D721Med (cell line): ENCODE measurements around the gene SNRPF.
"Not testable (repeated sequence)": the region's sequence is repeated elsewhere in the genome, so short reads cannot be mapped to it uniquely, and the experiment has no call there.

ENCODE experiments used
- DNase-seq: peaks from one replicate; pipeline ENCODE4 v3.0.0; 2011; ENCODE audit warnings: low spot score; ENCODE audit not compliant: insufficient read length
- FAIRE-seq: peaks from 2 replicates; lab custom pipeline; 2011; peaks lifted over from hg19 to GRCh38; lab: Jason Lieb, UNC
- TF ChIP-seq, protein P1 (sequence below): IDR thresholded peaks from 2 replicates; pipeline ENCODE4 v1.5.1; 2012; ENCODE audit warnings: mild to moderate bottlenecking, control low read depth; ENCODE audit not compliant: insufficient read depth; ENCODE audit errors: missing control alignments

The SNRPF gene

GRCh38 chr12:95858451-95859343, at the start of gene SNRPF:
TSS of gene SNRPF (plus strand) at chr12:95858952. CDS start at chr12:95859074, 122 bp downstream.
- DNase-seq (peak; percentile 96), FAIRE-seq (no peak)
- TF ChIP-seq, protein P1, sequence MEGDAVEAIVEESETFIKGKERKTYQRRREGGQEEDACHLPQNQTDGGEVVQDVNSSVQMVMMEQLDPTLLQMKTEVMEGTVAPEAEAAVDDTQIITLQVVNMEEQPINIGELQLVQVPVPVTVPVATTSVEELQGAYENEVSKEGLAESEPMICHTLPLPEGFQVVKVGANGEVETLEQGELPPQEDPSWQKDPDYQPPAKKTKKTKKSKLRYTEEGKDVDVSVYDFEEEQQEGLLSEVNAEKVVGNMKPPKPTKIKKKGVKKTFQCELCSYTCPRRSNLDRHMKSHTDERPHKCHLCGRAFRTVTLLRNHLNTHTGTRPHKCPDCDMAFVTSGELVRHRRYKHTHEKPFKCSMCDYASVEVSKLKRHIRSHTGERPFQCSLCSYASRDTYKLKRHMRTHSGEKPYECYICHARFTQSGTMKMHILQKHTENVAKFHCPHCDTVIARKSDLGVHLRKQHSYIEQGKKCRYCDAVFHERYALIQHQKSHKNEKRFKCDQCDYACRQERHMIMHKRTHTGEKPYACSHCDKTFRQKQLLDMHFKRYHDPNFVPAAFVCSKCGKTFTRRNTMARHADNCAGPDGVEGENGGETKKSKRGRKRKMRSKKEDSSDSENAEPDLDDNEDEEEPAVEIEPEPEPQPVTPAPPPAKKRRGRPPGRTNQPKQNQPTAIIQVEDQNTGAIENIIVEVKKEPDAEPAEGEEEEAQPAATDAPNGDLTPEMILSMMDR, result no peak

DNA sequence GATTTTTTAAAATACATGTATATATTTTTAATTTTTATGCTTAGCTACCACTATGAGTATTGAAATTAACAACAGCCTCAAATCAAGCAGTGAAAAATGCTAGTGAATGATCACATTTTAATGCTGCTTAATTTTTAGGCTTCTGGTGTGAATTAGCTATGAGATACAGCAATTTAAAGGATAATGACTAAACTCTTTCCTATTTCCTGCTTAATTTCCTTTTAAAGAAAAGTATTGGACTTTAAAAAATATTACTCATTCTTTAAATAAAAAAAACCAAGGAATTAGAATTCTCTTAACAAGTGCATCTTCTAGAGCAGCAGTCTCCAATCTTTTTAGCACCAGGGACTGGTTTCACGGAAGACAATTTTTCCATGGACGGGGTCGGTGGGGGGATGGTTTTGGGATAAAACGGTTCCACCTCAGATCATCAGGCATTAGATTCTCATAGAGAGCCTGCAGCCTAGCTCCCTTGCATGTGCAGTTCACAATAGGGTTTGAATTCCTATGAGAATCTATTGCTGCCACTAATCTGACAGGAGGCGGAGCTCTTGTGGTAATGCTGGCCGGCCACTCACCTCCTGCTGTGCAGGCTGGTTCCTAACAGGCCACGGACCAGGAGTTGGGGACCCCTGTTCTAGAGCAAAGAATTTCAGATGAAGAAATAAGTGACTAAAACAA, 49.6 kb upstream of the SNRPF start:
- TF ChIP-seq, protein P1, result no peak
- DNase-seq, result no peak
- FAIRE-seq, result no peak

DNA sequence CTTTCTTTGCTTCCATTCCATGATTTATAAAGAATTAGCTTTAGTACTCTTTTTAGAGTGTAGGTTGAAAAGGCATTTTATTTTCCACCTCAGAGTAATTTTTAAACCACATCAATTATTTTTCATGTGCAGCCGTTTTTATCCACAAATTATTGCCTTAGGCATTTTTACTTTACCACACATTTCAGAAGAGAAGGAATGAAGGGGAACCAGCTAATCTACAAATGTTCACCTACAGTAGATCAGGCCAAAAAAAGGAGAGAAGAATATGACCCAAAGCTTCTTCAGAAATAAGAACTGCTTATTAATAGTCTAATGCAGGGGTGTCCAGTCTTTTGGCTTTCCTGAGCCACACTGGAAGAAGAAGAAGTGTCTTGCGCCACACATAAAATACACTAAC, 48.3 kb upstream of the SNRPF start:
- TF ChIP-seq, protein P1, result no peak
- FAIRE-seq (no peak), DNase-seq (no peak)

- FAIRE-seq, DNase-seq: not testable (repeated sequence)
Observed at GRCh38 chr12:95812155-95812554, 46.6 kb upstream of the SNRPF start.

DNA sequence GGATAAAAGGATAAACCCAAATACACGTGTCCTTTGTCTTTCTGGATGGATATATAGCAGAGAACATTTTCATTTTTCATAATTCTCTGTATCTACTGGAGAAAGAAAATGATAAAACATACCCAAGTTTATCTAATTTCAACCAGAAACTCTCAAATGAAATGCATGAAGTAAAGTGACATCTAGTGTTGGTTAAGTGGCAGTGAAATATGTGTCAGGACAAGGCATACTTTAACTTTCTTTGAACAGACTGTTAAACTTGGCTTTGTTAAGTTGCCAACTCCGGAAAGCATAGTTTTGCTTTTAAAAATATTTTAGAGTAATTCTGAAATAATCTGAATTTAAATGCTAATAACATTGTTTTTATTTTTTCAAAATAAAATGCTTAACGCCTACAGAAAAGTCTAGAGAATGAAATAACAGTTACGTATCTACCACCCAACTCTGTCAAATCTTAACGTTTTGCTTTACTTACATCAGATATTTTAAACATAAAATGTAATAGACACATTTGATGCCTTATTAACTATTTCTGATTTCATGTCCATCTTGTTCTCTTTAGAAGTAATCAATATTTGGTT, 43.0 kb upstream of the SNRPF start:
- TF ChIP-seq, protein P1, result peak; percentile 57
- DNase-seq (no peak), FAIRE-seq (no peak)

GRCh38 chr12:95820096-95820703, 38.6 kb upstream of the SNRPF start:
- no peak for DNase-seq

More at GRCh38 chr12:95820096-95820703, 38.6 kb upstream of the SNRPF start:
- FAIRE-seq, result no peak
- TF ChIP-seq, protein P1, result peak; percentile 63
